IMR-90 (cell line): ENCODE measurements around the gene HINT3.

Experiments
- BHLHE40 ChIP-seq: fragments of 150-350 bp; IDR thresholded peaks from 2 replicates; pipeline ENCODE4 v1.6.1; 2016; ENCODE audit warnings: mild to moderate bottlenecking, low read depth, low read length
- CEBPB ChIP-seq: IDR thresholded peaks from 2 replicates; pipeline ENCODE4 v1.6.1; 2012; ENCODE audit warnings: low read depth, low read length, improper control_type of control experiment
- ELK1 ChIP-seq: fragments of 150-350 bp; IDR thresholded peaks from 2 replicates; pipeline ENCODE4 v1.6.1; 2016; ENCODE audit warnings: low read depth, mild to moderate bottlenecking, low read length, moderate library complexity, borderline replicate concordance
- MXI1 ChIP-seq: IDR thresholded peaks from 2 replicates; pipeline ENCODE4 v1.6.1; 2012; ENCODE audit warnings: low read depth, mild to moderate bottlenecking, low read length, moderate library complexity, borderline replicate concordance
- POLR2A ChIP-seq: IDR thresholded peaks from 2 replicates; pipeline ENCODE4 v1.6.1; 2012; ENCODE audit warnings: mild to moderate bottlenecking, low read depth, low read length
- RCOR1 ChIP-seq: IDR thresholded peaks from 2 replicates; pipeline ENCODE4 v1.6.1; 2012; ENCODE audit warnings: mild to moderate bottlenecking, low read length, improper control_type of control experiment; ENCODE audit not compliant: insufficient replicate concordance
- SMC3 ChIP-seq: fragments of 150-350 bp; IDR thresholded peaks from 2 replicates; pipeline ENCODE4 v1.6.1; 2016; ENCODE audit warnings: low read depth, mild to moderate bottlenecking, antibody characterized with exemption, low read length, moderate library complexity
- TF ChIP-seq, protein P1 (sequence below): conservative IDR thresholded peaks from 2 replicates; pipeline ENCODE4 v1.5.1; 2012; ENCODE audit warnings: mild to moderate bottlenecking, low read depth, low read length, improper control_type of control experiment

DNA sequence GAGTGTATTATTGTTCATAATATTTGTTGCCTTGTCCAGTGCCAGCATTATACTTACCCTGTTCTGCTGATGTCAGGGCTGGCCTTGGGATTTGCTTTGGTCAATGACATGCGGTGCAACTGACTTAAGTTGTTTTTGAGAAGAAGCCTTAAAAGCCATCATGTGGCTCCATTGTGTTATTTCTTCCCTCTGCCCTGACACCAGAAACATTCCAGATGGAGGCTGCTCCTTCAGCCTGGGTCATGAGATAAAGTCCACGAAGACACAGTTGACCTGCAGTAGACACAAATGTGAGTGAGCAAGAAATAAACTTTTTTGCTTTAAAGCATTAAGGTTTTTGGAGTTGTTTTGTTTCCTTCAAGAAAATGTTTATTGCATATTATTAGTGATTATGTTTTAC is 7.5 kb upstream of the HINT3 start:
- TF ChIP-seq CEBPB = no peak
- TF ChIP-seq, protein P1, sequence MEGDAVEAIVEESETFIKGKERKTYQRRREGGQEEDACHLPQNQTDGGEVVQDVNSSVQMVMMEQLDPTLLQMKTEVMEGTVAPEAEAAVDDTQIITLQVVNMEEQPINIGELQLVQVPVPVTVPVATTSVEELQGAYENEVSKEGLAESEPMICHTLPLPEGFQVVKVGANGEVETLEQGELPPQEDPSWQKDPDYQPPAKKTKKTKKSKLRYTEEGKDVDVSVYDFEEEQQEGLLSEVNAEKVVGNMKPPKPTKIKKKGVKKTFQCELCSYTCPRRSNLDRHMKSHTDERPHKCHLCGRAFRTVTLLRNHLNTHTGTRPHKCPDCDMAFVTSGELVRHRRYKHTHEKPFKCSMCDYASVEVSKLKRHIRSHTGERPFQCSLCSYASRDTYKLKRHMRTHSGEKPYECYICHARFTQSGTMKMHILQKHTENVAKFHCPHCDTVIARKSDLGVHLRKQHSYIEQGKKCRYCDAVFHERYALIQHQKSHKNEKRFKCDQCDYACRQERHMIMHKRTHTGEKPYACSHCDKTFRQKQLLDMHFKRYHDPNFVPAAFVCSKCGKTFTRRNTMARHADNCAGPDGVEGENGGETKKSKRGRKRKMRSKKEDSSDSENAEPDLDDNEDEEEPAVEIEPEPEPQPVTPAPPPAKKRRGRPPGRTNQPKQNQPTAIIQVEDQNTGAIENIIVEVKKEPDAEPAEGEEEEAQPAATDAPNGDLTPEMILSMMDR = no peak
- no peak for TF ChIP-seq POLR2A
- no peak for TF ChIP-seq BHLHE40
- TF ChIP-seq RCOR1 = no peak
- TF ChIP-seq SMC3 = no peak
- TF ChIP-seq ELK1 = no peak
- no peak for TF ChIP-seq MXI1
